DMS79 (cell line): ENCODE results near the gene UBAC2.

Experiments used
- DNase-seq: peaks from one replicate; lab custom pipeline; 2025; lab: John Stamatoyannopoulos, UW

The UBAC2 gene, protein sequence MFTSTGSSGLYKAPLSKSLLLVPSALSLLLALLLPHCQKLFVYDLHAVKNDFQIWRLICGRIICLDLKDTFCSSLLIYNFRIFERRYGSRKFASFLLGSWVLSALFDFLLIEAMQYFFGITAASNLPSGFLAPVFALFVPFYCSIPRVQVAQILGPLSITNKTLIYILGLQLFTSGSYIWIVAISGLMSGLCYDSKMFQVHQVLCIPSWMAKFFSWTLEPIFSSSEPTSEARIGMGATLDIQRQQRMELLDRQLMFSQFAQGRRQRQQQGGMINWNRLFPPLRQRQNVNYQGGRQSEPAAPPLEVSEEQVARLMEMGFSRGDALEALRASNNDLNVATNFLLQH

DNA sequence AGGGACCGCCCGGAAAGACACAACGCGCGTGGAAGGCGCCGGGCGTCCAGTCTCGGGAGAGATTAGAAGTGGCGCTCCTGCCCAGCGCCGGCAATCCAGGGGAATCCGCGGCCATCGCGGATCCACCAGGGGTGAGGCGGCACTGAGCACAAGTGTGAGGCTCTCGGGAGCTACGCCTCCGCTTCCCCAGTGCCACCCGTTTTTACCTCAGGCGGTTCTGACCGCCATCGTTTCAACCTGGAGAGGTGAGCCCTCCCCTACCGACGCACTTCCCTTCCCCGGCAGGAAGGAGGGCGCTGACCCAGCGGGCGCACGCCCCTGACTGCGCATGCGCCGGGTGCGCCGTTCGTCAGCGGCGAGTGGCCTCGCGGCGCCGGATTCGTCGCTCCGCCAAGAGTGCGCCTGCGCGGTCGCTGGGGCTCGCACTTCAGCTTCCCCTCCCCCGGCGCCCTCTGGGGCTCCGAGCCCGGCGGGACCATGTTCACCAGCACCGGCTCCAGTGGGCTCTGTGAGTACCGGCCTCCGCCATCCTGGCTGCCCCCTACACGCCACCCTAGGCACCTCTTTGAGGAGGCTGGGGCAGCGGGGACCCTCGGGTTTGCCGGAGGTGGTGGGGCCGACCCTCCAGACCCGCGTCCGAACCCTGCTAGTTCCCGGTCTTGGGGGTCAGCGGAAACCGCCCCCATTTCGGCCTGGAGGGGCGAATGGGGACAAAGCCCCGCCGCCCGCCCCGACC lies at the start of gene UBAC2:
Gene UBAC2 (plus strand): TSS at position 423 of the 736 bp plus-strand sequence. CDS start 55 bp downstream, at position 478.
- DNase-seq = peak; percentile 94

DNA sequence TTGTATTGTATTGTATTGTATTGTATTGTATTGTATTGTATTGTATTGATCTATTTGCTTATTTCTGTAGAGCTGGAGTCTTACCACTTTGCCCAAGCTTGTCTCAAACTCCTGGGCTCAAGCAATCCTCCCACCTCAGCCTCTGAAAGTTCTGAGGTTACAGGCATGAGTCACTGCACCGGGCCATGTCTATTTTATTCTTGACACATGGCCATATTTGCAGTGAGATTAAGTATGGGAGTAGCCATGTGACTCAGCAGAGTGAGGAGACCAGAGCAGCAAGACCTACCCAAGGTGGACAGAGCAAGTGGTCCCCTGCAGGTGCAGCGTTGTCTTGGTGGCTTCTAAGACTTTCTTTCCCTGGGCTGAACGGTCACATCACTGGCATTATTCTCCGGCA lies 49.1 kb upstream of the UBAC2 start:
- no peak for DNase-seq

DNA sequence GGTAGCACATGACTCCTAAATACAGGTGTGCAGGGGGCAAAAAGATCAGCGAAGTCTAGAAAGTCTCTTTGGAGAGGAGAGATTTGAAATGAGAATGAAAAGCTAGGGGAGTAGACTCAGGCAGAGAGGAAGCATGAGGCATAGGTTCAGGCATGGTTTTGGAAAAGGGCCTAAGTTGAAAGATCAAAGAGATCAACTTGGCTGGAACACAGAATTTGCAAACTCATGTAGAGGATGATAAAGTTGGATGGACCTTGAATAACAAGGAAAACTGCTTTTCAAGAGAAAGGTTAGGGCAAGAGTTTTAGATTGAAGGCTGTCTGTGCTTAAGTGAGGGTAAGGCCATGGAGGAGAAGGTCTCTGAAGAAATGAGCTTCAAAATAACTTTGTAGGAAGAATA lies 47.4 kb upstream of the UBAC2 start:
- DNase-seq = no peak

DNA sequence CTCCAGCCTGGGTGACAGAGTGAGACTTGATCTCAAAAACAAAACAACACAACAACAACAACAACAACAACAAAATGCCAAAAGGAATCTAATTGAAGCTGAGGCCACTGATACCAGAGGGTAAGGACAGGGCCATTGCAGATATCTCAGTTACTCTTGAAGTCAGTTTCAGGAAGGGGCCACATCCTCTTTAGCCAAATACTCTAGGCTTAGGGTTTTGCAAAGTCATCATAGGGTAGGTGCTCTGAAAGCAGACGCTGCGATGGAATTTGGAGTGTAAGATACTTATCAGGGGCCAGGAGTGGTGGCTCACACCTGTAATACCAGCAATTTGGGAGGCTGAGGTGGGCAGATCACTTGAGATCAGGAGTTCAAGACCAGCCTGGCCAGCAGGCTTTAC lies 46.6 kb upstream of the UBAC2 start:
- DNase-seq = no peak

DNA sequence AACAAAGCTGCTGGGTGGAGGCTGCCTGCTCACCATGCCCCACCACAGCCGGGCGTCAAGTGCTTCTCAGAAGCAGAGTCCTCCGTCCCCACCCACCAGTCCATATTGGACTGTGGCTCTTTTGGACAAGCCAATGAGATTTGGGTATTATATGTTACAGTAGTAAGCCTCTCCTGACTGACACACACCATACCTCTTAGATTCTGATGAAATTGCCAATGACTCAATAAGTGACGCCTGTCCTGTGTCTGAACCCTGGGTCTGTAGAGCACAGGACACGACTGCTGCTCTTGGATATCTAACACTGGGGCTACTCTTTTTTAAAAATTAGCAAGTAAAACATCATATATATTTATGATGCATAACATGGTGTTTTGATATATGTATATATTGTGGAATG lies 44.8 kb upstream of the UBAC2 start:
- DNase-seq = no peak

DNA sequence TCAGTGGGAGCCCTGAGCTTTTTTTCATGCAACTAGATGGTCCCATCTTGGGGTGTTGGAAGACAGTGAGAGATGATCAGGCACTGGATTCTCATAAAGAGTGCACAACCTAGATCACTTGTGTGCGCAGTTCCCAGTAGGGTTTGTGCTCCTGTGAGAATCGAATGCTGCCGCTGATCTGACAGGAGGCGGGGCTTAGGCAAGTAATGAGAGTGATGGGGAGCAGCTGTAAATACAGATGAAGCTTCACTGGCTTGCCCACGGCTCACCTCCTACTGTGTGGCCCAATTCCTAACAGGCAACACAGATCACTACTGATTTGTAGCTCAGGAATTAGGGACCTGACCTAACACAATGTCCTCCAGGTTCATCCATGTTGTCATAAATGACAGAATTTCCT lies 43.6 kb upstream of the UBAC2 start:
- DNase-seq = no peak

DNA sequence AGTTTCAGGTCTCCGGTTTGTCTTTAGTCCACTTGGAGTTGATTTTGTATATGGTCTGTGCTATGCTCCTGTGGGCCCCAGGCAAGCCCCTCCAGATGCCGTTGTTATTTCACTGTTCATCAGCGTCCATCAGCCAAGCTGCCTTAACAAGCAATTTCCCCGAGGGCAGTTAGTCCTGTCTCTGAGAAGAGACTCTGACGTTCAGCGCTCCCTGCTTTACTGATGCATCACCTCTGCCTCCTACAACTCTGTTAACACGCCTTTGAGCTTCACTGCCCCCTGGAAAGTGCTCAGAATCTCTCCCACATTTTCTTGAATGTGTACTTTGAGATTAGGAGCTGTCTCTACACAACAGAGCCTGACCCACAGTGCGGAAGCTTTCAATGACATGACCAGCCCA lies 41.8 kb upstream of the UBAC2 start:
- no peak for DNase-seq

DNA sequence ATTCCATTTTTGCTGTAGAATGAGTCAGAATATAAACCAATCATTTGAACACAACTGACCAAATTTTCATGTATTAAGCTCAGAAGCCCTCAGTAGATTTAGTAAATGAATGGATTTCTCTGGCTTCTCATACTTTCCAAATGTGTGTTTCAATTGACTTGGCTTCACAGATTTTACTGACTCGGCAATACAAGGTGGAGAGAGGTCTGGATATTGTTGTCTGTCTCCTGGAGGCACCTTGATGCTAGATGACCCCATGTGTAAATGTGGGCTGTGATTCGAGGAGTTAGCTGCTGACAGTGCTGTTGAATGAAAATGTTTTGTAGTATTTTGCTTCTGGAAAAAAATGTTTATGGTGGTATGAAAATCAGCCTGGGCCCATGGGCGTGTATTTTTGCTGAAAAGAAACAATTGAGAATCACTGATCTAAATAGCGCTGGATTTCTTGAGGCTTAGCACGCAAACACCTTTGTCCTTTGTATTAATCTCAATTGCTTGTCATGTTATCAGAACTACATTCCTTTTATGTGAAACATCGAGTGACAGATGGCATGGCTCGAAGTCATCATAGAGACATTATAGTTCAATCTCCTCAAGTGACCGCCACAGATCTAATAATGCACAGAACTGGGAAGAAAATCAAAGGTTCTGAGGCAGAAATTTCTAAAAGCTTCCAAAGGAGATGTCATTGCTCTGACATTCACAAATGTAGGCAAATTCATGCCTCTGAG lies 41.2 kb upstream of the UBAC2 start:
- no peak for DNase-seq

DNA sequence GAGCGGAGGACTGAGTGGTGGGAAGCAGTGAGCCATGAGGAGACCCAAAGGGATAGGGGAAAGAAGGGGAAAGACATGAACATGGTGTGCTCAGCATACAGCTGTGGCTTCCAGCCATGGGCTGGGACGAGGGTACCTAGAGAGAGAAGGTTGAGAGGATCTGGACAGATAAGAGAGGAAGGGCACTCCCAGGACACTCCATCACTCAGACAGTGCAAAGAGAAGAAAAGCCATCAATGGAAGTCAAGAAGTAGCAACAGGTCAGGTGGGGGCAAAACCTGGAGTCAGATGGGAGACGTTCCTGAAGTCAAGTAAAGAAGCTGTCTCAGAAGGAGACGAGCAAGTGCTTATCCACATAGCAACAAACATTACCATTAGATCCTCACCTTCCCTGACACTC lies 40.2 kb upstream of the UBAC2 start:
- DNase-seq = no peak

DNA sequence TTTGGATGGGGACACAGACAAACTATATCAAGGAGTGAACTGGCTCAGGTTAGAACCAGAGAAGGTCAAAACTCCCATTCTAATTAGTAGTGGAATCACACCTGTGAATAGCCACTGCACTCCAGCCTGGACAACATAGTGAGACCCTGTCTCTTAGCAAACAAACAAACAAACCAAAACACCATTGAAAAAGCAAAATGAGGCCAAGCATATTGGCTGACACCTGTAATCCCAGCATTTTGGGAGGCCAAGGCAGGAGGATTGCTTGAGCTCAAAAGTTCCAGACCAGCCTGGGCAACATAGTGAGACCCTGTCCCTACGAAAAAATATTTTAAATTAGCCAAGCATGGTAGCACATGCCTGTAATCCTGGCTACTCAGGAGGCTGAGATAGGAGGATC lies 39.1 kb upstream of the UBAC2 start:
- DNase-seq = no peak

DNA sequence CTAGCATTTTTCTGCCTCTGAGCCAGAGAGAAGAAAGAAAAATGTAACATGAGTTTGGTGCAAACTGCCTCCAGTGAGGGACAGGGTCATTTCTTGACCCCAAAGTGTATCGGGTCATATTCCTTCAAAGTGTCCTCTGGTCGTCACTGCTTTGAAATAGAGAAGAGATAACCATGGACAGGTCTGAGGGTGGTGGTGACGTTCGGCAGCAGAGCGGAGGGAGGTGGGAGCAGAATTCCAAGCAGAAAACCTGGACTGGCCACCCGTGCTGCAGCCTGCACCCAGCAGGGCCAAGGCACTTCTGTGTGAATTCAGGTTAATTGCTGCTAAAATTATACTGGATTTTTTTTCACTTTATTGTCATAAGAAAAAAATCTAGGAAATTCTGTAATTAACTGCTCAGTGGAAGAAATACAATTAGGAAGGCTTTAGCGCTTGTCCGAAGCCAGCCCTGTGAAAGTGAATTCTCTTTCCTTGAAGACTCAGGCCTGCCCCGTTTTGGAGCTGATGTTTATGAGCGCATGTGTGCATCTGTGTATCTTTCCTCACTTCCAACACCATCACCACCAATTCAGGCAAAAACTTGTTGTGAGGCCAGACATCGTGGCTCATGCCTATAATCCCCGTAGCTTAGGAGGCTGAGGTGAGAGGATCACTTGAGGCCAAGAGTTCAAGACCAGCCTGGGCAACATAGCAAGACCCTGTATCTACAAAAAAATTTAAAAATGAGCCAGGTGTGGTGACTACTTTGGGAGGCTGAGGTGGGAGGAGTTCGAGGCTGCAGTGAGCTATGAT lies 37.9 kb upstream of the UBAC2 start:
- no peak for DNase-seq

DNA sequence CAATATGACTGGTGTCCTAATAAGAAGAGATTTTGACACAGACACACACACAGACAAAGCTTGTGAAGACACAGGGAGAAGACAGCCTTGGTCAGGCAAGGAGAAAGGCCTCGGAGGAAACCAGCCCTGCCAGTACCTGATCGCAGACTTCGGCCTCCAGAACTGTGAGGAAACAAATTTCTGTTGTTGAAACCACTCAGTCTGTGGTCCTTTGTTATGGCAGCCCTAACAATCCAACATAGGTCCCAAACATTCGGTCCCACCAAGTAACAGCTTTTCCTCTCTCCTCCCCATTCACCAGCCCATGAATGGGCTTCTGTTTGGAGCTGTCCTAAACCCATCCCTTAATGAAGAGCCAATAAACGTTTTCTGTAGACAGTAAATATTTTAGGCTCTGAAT lies 36.4 kb upstream of the UBAC2 start:
- no peak for DNase-seq

DNA sequence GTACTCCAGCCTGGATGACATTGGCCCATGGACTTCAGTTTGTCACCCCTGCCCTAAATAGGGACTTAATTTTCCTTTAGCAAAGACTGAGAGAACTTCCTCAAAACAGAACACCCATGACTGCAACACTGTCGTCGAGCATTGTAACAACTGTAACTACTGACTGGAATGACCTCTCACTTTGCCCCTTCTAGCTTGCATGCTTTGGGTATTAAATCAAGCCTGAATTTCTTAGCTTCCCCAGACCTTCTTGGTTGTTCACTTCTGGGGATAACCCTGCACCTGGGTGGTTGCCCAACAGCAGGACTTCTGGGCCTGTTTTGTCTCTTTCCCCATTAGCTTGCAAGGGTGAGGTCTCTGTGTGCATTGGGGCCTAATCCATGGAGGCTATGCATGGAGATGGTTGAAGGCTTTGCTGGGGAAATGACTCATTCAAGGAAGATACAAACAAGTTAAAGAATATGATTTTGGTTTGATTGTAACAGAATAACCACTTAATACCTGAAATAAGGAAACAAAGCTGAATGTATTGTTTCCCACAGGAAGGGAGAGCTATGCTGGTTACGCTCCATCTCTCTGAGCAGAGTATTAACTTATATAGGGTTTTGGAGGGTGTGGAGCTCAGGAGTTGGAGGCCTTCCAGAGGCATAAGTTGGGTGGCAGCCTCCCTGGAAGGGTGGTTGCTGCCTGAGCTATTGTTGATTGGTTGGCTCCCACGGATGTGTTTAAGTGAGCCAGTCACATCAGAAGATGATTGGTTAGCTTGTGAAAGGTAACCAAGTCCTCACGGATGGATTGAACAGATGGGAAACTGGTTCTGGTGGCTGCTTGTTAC lies 34.7 kb upstream of the UBAC2 start:
- no peak for DNase-seq

DNA sequence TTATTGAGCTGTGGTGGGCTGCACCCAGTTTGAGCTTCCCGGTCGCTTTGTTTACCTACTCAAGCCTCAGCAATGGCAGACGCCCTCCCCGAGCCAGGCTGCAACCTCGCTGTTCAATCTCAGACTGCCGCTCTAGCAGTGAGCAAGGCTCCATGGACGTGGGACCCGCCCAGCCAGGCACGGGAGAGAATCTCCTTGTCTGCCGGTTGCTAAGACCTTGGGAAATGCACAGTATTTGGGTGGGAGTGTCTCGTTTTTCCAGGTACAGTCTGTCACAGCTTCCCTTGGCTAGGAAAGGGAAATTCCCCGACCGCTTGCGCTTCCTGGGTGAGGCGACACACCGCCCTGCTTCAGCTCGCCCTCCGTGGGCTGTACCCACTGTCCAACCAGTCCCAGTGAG lies 27.7 kb upstream of the UBAC2 start:
- no peak for DNase-seq

DNA sequence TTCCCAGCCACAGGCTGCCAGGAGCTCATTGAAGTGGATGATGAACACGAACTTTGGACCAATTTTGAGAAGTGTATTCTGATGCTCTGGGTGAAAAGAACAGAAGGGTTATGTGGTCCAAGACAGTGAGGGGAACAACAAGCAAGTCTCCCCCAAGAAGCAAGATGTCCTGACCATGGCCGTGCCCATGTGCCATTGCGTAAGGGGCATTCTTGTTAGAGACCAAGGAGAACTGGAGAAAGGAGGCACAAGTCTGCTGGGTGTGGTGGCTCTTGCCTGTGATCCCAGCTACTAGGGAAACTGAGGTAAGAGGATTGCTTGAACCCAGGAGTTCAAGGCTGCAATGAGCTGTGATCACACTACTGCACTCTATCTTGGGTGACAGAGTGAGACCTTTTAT lies 27.0 kb upstream of the UBAC2 start:
- DNase-seq = no peak

DNA sequence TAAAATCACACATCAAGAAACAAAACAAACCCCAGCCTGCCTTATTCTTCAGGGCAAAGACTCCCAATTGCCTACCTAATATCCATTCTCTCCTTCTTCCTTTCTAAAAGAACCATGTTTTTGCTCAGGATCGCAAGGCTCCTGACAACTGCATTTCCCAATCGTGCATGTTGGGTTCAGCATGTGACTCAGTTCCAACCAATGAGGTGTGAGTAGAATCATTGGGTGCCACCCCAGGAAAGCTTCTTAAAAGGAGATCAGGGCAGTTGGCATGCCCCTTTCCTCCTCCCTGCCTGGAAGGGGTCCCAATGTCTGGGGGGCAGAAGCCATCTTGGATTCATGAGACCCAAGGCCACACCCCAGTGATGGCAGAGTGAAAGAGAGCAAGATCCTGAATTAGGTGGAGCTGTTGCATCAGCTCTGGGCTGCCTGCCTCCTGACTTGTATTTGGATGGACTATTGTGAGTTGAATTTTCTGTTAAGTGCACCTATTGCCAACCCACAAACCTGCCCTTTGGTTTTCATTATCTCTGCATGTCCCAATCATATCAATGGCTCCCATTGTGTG lies 26.0 kb upstream of the UBAC2 start:
- DNase-seq = no peak

DNA sequence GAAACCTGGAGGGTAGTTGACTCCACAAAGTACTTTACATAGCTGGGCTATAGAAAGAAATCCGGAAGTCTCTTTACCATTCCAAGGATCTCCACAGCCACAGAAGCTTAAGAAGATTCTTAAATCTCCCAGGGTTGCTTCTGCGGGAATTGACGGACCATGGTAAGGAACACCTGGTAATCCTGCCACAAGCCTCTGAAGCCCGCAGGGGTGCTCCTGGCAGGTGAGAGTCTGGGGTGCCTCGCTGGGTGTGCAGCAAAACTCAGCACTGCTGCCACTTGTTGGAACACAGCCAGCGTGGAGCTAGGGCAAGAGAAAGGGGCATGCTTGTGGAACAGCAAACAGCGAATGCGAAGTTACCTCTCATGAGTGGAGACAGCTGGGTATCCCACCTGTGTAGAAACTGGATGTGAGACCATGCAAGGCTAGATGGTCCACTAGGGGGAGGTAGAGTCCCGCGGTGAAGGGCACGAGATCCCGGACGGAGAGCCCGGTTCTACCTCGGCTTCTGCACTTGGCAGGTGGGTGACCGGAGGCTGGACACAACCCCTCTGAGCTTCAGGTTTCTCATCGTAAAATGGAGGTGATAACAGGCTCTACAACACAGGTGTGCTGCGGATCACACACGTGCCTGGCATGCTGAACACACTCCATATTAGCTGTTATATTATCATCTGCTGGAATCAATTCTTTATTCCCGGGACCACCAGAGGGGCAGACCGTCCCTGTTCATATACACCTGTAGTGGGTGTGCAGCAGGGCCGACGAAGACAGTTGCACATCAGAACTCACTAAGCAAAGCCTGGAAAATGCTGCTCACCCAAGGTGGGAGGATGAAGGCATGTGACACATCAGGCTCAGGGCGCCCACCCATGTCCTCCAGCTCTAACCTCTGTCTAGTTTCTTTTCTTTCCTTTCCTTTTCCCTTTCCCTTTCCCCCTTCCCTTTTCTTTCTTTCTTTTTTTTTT lies 24.1 kb upstream of the UBAC2 start:
- DNase-seq = peak; percentile 88

DNA sequence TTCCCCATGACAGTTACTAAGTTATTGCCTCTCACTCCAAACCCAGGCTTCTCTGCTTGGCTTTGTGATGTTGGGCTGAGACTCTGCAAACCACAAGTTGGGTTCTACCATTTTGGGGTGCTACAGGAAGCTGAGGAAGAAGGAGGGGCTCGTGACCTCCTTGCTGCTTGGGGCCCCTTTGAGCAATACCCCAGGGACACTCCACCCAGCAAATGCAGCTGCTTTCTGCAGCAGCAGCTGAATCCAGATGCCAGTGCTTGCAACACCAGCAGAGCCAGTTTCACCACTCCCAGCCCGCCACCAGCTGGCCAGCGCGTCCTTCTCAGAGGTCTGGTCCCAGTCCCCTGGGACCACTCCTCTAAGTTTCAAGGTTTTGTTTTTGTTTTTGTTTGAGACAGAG lies 22.0 kb upstream of the UBAC2 start:
- no peak for DNase-seq

DNA sequence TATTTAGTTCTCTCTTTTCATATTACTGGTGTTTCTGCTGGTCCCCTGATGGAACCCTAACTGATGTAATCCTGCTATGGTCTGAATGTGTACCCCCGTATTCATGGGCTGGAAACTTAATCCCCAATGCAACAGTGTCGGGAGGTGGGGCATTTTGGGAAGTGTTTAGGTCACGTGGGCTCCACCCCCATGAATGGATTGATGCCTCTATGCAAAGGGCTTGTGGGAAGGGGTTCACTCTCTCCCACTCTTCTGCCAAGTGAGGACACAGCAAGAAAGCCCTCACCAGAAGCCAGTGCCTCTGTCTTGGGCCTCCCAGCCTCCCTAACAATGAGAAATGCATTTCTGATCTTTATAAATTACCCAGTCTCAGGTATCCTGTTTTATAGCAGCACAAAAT lies 21.2 kb upstream of the UBAC2 start:
- no peak for DNase-seq

DNA sequence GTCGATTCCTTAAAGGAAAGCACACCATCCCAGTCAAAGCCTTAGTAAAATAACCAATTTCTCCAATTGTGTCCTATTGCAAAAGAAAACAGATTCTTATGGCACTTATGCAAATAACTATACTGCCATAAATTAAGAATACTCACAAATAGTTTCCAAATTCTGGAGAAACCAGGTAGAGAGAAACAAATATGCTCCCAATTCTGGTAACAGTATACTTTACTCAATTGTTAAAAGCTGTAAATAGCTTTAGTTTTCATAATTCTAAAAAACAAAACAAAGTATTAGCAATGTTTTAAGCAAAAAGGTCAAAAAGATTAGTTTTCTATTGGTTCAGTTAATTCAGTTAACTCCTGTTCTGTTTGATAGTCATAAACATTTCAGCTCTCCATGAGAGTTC lies 18.2 kb upstream of the UBAC2 start:
- no peak for DNase-seq
